Stimulated activated CD8-positive, alpha-beta memory T cell treated with anti-CD3 and anti-CD28 coated beads, Interleukin-4, amount 100 ng/mL, for 24 hours (primary cell): ENCODE results near the gene SRY.
"Not testable (repeated sequence)": the region's sequence is repeated elsewhere in the genome, so short reads cannot be mapped to it uniquely, and the experiment has no call there.

Experiments used
- DNase-seq: peaks from one replicate; pipeline ENCODE4 v3.0.0-alpha.2; 2020; ENCODE audit warnings: low read depth

SRY gene

GRCh38 chrY:2787600-2787999 lies at the start of gene SRY:
SRY (minus strand) TSS chrY:2787682; CDS start chrY:2787603, 79 bp downstream.
- DNase-seq = no peak

- DNase-seq = no peak
Measured at GRCh38 chrY:2837078-2837477, 49.6 kb upstream of the SRY start.

GRCh38 chrY:2835230-2835629 lies 47.7 kb upstream of the SRY start:
- no peak for DNase-seq

- no peak for DNase-seq
Measured at GRCh38 chrY:2828497-2828896, 41.0 kb upstream of the SRY start.

- DNase-seq = no peak
Measured at GRCh38 chrY:2824471-2824870, 37.0 kb upstream of the SRY start.

GRCh38 chrY:2817146-2817896 lies 29.8 kb upstream of the SRY start:
- DNase-seq = not testable (repeated sequence)

- no peak for DNase-seq
Measured at GRCh38 chrY:2800246-2800645, 12.8 kb upstream of the SRY start.

- DNase-seq = no peak
Measured at GRCh38 chrY:2797991-2798390, 10.5 kb upstream of the SRY start.

GRCh38 chrY:2796977-2797523 lies 9.6 kb upstream of the SRY start:
- no peak for DNase-seq

- no peak for DNase-seq
Measured at GRCh38 chrY:2789756-2790155, 2.3 kb upstream of the SRY start.

- no peak for DNase-seq
Measured at GRCh38 chrY:2786876-2787512, 488 bp downstream of the SRY start.
